Measurements from ENCODE around the gene CDKN1C.

Gene CDKN1C

GRCh38 chr11:2929950-2930703, 44.6 kb upstream of the CDKN1C start (continued):
- TF ChIP-seq SP7 (tag by site-specific recombination; IDR thresholded peaks at IDR 0.05) (peak; percentile 57), ZNF639 (tag by site-specific recombination; IDR thresholded peaks at IDR 0.05) (no peak), SP2 (tag by site-specific recombination; IDR thresholded peaks at IDR 0.05) (no peak), ZBTB8A (tag by site-specific recombination; IDR thresholded peaks at IDR 0.05) (peak; percentile 71), ZBTB6 (tag by site-specific recombination; IDR thresholded peaks at IDR 0.05) (no peak), GLIS2 (tag by site-specific recombination; IDR thresholded peaks at IDR 0.05) (peak; percentile 43), ZNF274 (IDR thresholded peaks at IDR 0.05; ENCODE audit: low read length) (no peak), ZNF274 (tag by site-specific recombination; IDR thresholded peaks at IDR 0.05; ENCODE audit: borderline replicate concordance) (no peak), TRIM28 (IDR thresholded peaks at IDR 0.05; ENCODE audit: borderline replicate concordance, low read length) (no peak), OVOL3 (tag by site-specific recombination; IDR thresholded peaks at IDR 0.05) (no peak), ZSCAN23 (tag by site-specific recombination; IDR thresholded peaks at IDR 0.05) (no peak), ZNF121 (tag by site-specific recombination; IDR thresholded peaks at IDR 0.05) (no peak), ZNF324 (tag by site-specific recombination; IDR thresholded peaks at IDR 0.05) (peak; percentile 29; the same call in 1 of the 2 replicates), ZNF404 (tag by site-specific recombination; IDR thresholded peaks at IDR 0.05) (no peak), ZNF621 (tag by site-specific recombination; IDR thresholded peaks at IDR 0.05) (no peak), ZNF704 (tag by site-specific recombination; IDR thresholded peaks at IDR 0.05) (no peak), RBAK (tag by site-specific recombination; IDR thresholded peaks at IDR 0.05) (no peak), ZIC2 (tag by site-specific recombination; IDR thresholded peaks at IDR 0.05) (peak; percentile 50), GLIS1 (tag by site-specific recombination; IDR thresholded peaks at IDR 0.05) (peak; percentile 15; the same call in 1 of the 2 replicates), ZNF610 (tag by site-specific recombination; IDR thresholded peaks at IDR 0.05; ENCODE audit: borderline replicate concordance) (no peak), ZNF398 (tag by site-specific recombination; IDR thresholded peaks at IDR 0.05) (peak; percentile 33; the same call in 1 of the 2 replicates), ZNF174 (tag by site-specific recombination; IDR thresholded peaks at IDR 0.05) (no peak), ZNF138 (tag by site-specific recombination; IDR thresholded peaks at IDR 0.05; ENCODE audit: borderline replicate concordance) (no peak), KLF9 (tag by site-specific recombination; IDR thresholded peaks at IDR 0.05; ENCODE audit: low read depth) (0 out of 2 replicates have a peak, but pooled peaks have one; percentile 19), ZNF792 (tag by site-specific recombination; IDR thresholded peaks at IDR 0.05) (no peak), KLF17 (tag by site-specific recombination; IDR thresholded peaks at IDR 0.05) (0 out of 2 replicates have a peak, but pooled peaks have one; percentile 53), EGR2 (tag by site-specific recombination; IDR thresholded peaks at IDR 0.05; ENCODE audit: low read depth) (peak; percentile 80), ZNF311 (tag by site-specific recombination; IDR thresholded peaks at IDR 0.05; ENCODE audit: borderline replicate concordance) (no peak), ZNF791 (tag by site-specific recombination; IDR thresholded peaks at IDR 0.05) (no peak), WT1 (tag by site-specific recombination; IDR thresholded peaks at IDR 0.05) (peak; percentile 59), HOXD13 (CRISPR knock-in tag; IDR thresholded peaks at IDR 0.05; ENCODE audit: borderline replicate concordance) (no peak), YY1 (tag by site-specific recombination; IDR thresholded peaks at IDR 0.05) (no peak), ZNF18 (tag by site-specific recombination; IDR thresholded peaks at IDR 0.05) (no peak), SP3 (tag by site-specific recombination; IDR thresholded peaks at IDR 0.05) (0 out of 2 replicates have a peak, but pooled peaks have one; percentile 14)
